Cardiac muscle cell (in vitro differentiated cells and primary cell): Measurements from ENCODE around the gene DHX35. TPM values are rescaled to one million over a fixed set of nuclear protein-coding genes. Genes with fewer than 3 reads are reported as not detected.

Experiments
- DNase-seq, 2 donors: peaks; one replicate each; pipeline versions ENCODE4 v3.0.0 to v3.0.0-alpha.2; 2010 to 2017; ENCODE audit warnings: low read depth in 1 of 2, low spot score in 1 of 2
- H3K27ac ChIP-seq: fragments of 200-600 bp; sonication (generic); 2 replicates; pipeline ENCODE4 v1.5.1; 2016
- H3K27me3 ChIP-seq: fragments of 200-600 bp; sonication (generic); 2 replicates; pipeline ENCODE4 v1.6.0; 2016; ENCODE audit warnings: control low read depth
- H3K36me3 ChIP-seq: fragments of 200-600 bp; sonication (generic); 2 replicates; pipeline ENCODE4 v1.5.1; 2016; ENCODE audit warnings: control low read depth
- H3K4me1 ChIP-seq: fragments of 200-600 bp; sonication (generic); 2 replicates; pipeline ENCODE4 v1.8.1; 2017; ENCODE audit warnings: low read depth, mild to moderate bottlenecking, mixed run types
- H3K4me3 ChIP-seq: fragments of 200-600 bp; sonication (generic); 2 replicates; pipeline ENCODE4 v1.5.1; 2016; ENCODE audit warnings: mild to moderate bottlenecking
- H3K9me3 ChIP-seq: fragments of 200-600 bp; sonication (generic); 2 replicates; pipeline ENCODE4 v1.5.1; 2017; ENCODE audit warnings: low read depth, mild to moderate bottlenecking, control low read depth
- polyA plus RNA-seq: library from polyadenylated mRNA; unstranded; fragments of >200 nt; fragmentation: Nextera tagmentation; extraction: Ambion mirVana; gene quantifications from 2 replicates; pipeline ENCODE4 v1.2.1, GENCODE V29; 2016
- total RNA-seq: library from RNA; depleted of rRNA; stranded (reverse); fragments of >200 nt; gene quantifications from 2 replicates; pipeline ENCODE4 v1.2.3, GENCODE V29; 2016
- TF ChIP-seq, protein P1 (sequence below): IDR thresholded peaks from 2 replicates; pipeline ENCODE4 v1.5.1; 2012; ENCODE audit warnings: low read depth, mild to moderate bottlenecking, low read length

The DHX35 gene
- total and polyA plus RNA-seq, 2 experiments from 2014 or later, result 8.9 to 10.4 TPM

DNA sequence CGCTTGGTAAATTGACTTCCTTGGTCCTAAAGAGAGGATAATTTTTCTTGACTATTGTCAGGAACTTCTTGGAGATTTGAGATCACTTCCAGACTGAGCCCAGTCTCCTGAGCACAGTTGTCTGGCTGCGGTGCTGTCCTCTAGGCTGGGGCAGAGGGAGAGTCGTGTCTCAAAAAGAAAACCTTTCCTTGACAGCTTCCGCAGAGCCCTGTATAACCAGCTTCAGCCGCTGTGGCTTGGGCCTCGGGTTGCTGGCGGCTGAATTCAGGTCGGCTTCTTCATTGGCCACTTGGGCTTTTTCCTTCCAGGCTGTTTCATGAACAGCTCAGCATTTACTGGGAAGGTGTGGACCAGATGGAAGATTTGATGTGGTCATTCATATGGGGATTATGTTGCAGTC, 75.9 kb downstream of the DHX35 start:
- H3K4me1 ChIP-seq, result no peaks in the 10 kb centered on the region
- no peak overlapping the region for H3K4me3 ChIP-seq
- H3K36me3 ChIP-seq, result peaks cover 34% of the 10 kb centered on the region
- H3K27ac ChIP-seq, result no peak overlapping the region
- DNase-seq, result no peak
- TF ChIP-seq, protein P1, sequence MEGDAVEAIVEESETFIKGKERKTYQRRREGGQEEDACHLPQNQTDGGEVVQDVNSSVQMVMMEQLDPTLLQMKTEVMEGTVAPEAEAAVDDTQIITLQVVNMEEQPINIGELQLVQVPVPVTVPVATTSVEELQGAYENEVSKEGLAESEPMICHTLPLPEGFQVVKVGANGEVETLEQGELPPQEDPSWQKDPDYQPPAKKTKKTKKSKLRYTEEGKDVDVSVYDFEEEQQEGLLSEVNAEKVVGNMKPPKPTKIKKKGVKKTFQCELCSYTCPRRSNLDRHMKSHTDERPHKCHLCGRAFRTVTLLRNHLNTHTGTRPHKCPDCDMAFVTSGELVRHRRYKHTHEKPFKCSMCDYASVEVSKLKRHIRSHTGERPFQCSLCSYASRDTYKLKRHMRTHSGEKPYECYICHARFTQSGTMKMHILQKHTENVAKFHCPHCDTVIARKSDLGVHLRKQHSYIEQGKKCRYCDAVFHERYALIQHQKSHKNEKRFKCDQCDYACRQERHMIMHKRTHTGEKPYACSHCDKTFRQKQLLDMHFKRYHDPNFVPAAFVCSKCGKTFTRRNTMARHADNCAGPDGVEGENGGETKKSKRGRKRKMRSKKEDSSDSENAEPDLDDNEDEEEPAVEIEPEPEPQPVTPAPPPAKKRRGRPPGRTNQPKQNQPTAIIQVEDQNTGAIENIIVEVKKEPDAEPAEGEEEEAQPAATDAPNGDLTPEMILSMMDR, result no peak
- no peaks in the 10 kb centered on the region for H3K9me3 ChIP-seq
- no peaks in the 10 kb centered on the region for H3K27me3 ChIP-seq

DNA sequence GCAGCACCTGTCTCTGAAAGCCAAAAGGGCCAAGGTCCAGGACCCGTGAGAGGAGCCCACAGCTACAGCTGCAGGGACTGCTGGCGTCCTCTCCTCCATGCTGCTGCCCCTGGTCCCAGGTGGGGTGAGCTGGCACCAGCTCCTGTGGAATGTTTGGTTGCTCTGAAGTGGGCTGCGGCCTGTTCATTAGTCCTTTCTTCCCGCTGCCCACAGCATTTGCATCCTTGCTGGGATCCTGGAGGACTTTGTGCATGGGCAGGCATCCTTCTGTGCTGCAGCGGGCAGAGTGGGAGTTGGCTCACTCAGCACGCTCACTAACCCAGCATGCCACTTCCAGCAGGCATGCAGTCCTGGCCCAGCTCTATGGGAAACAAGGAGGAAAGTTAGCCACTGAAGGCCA, 76.4 kb downstream of the DHX35 start:
- Histone ChIP-seq H3K27me3 (no peaks in the 10 kb centered on the region), H3K27ac (no peak overlapping the region), H3K4me3 (no peak overlapping the region), H3K4me1 (no peaks in the 10 kb centered on the region), H3K9me3 (no peaks in the 10 kb centered on the region), H3K36me3 (peaks cover 34% of the 10 kb centered on the region)
- TF ChIP-seq, protein P1, result no peak
- no peak for DNase-seq

DNA sequence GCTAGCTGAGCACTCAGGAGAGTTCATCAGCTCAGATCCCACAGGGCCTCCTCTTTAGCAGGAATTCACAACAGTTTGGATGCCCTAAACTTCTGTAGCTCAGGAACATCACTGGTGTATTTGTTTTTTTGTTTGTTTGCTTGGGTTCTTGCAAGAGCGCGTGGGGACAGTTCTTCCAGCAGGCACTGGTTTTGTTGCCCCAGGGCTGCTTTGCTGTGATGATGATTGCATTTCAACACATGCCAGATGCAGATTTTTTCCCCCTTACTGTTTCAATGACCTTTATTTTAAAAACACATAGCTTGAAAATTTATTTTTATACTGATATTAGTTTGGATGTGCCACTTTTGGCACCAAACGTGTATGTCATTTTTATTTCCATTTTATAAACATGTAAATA, 77.1 kb downstream of the DHX35 start:
- H3K4me1 ChIP-seq, result no peaks in the 10 kb centered on the region
- no peaks in the 10 kb centered on the region for H3K27me3 ChIP-seq
- H3K9me3 ChIP-seq, result no peaks in the 10 kb centered on the region
- H3K36me3 ChIP-seq, result peaks cover 27% of the 10 kb centered on the region
- no peak overlapping the region for H3K4me3 ChIP-seq
- TF ChIP-seq, protein P1, result no peak
- no peak for DNase-seq
- no peak overlapping the region for H3K27ac ChIP-seq

DNA sequence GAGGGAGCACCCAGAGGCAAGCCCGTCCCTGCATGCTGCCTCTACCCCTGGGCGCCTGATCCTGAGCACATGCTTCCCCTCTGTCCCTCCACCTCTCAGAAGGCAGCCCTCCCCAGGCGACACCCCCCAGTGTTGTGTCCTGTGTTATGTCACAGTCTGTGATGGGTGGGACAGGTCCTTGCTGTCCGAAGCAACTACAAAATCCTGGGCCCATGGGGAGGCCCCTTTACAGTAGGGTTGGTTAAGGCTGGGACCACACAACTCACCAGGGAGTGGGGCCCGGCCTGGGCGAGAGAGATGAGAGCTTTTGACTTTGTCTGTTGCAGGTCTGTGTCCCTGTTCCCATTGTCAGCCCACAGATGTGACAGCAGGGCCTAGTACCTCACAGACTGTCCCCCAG, 78.0 kb downstream of the DHX35 start:
- no peak for DNase-seq
- TF ChIP-seq, protein P1, result no peak
- Histone ChIP-seq H3K9me3 (no peaks in the 10 kb centered on the region), H3K27me3 (no peaks in the 10 kb centered on the region), H3K36me3 (peaks cover 23% of the 10 kb centered on the region), H3K4me1 (no peaks in the 10 kb centered on the region), H3K4me3 (no peak overlapping the region), H3K27ac (no peak overlapping the region)

DNA sequence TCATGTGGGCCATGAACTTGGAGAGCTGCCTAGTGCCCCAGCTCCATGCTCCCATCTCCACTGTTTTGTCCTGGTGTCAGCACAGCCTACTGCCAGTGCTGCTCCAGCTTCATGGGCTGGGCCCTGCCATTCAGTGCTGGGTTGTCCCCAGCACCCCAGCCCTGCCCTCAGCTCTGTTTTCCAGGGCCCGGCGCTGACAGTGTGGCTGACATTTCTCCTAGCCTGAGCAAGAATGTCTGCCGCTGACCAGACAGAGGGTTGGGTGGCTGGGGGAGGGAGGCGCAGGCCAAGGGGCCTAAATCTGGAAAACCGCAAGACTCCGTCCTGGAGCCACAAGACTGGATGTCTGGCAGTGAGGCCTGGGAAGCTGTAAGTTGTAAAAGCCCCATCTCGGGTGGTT, 78.9 kb downstream of the DHX35 start:
- no peak for DNase-seq
- TF ChIP-seq, protein P1, result no peak
- Histone ChIP-seq H3K9me3 (no peaks in the 10 kb centered on the region), H3K4me3 (no peak overlapping the region), H3K4me1 (no peaks in the 10 kb centered on the region), H3K27me3 (no peaks in the 10 kb centered on the region), H3K27ac (no peak overlapping the region), H3K36me3 (peaks cover 16% of the 10 kb centered on the region)
